ENCODE measurements around the gene CRPPA.

- TF ChIP-seq, protein P1, sequence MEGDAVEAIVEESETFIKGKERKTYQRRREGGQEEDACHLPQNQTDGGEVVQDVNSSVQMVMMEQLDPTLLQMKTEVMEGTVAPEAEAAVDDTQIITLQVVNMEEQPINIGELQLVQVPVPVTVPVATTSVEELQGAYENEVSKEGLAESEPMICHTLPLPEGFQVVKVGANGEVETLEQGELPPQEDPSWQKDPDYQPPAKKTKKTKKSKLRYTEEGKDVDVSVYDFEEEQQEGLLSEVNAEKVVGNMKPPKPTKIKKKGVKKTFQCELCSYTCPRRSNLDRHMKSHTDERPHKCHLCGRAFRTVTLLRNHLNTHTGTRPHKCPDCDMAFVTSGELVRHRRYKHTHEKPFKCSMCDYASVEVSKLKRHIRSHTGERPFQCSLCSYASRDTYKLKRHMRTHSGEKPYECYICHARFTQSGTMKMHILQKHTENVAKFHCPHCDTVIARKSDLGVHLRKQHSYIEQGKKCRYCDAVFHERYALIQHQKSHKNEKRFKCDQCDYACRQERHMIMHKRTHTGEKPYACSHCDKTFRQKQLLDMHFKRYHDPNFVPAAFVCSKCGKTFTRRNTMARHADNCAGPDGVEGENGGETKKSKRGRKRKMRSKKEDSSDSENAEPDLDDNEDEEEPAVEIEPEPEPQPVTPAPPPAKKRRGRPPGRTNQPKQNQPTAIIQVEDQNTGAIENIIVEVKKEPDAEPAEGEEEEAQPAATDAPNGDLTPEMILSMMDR (IDR thresholded peaks at IDR 0.05), result no peak
- TF ChIP-seq POLR2A (IDR thresholded peaks at IDR 0.05), result no peak
Observed at GRCh38 chr7:16428182-16428581, 6.8 kb upstream of the CRPPA start.
